WTC11 (cell line): ENCODE data around the gene MCIDAS. TPM values are rescaled to one million over a fixed set of nuclear protein-coding genes. Genes with fewer than 3 reads are reported as not detected.

Source experiments
- ATAC-seq: fragments of 200-7000 bp; cut with Tn5 transposase; 2 replicates; pipeline ENCODE4 v1.10.0; 2021; ENCODE audit warnings: mild to moderate bottlenecking, moderate library complexity
- CTCF ChIA-PET: fragments of 300-600 bp; sonication (Branson Sonifier 250); formaldehyde crosslinking; loops from one replicate; lab custom pipeline; 2021; ENCODE audit warnings: antibody characterized with exemption; lab: Charles Lee
- POLR2A ChIA-PET: fragments of 350-600 bp; sonication (Branson Sonifier 250); formaldehyde crosslinking; loops from one replicate; lab custom pipeline; 2021; ENCODE audit warnings: antibody characterized with exemption; lab: Charles Lee
- DNase-seq: peaks from one replicate; pipeline ENCODE4 v3.0.0; 2021; ENCODE audit warnings: low spot score
- H3K27ac Mint-ChIP-seq: 2 replicates; pipeline ENCODE4 v1.8.0; 2021; ENCODE audit warnings: mixed read lengths
- H3K27me3 Mint-ChIP-seq: 2 replicates; pipeline ENCODE4 v1.8.0; 2021; ENCODE audit warnings: low read depth, mild to moderate bottlenecking, moderate library complexity, mixed read lengths
- H3K36me3 Mint-ChIP-seq: 2 replicates; pipeline ENCODE4 v1.8.0; 2021; ENCODE audit warnings: mixed read lengths
- H3K4me1 Mint-ChIP-seq: 2 replicates; pipeline ENCODE4 v1.8.0; 2022; ENCODE audit warnings: mixed read lengths
- H3K4me3 Mint-ChIP-seq: 2 replicates; pipeline ENCODE4 v1.8.0; 2021; ENCODE audit warnings: mild to moderate bottlenecking, moderate library complexity, mixed read lengths
- H3K9me3 Mint-ChIP-seq: 2 replicates; pipeline ENCODE4 v1.8.0; 2021; ENCODE audit warnings: mixed read lengths
- ARID4B ChIP-seq: sonication (generic); formaldehyde crosslinking; IDR thresholded peaks from 2 replicates; pipeline ENCODE4 v1.8.0; 2023; ENCODE audit warnings: missing genetic modification reagents, mild to moderate bottlenecking, borderline replicate concordance
- ATF2 ChIP-seq: sonication (generic); formaldehyde crosslinking; IDR thresholded peaks from 2 replicates; pipeline ENCODE4 v1.8.1; 2022; ENCODE audit warnings: low read depth, missing genetic modification reagents, borderline replicate concordance
- HMGXB4 ChIP-seq: sonication (generic); formaldehyde crosslinking; IDR thresholded peaks from 2 replicates; pipeline ENCODE4 v1.8.1; 2023; ENCODE audit warnings: mild to moderate bottlenecking, moderate library complexity, missing genetic modification reagents
- NFATC4 ChIP-seq: fragments of 250-450 bp; sonication (Bioruptor Pico); IDR thresholded peaks from 2 replicates; pipeline ENCODE4 v1.9.0; 2021; ENCODE audit warnings: mild to moderate bottlenecking
- PRDM15 ChIP-seq: sonication (generic); formaldehyde crosslinking; IDR thresholded peaks from 2 replicates; pipeline ENCODE4 v1.8.0; 2022; ENCODE audit warnings: missing genetic modification reagents
- RORB ChIP-seq: fragments of 250-450 bp; sonication (Bioruptor Pico); IDR thresholded peaks from 2 replicates; pipeline ENCODE4 v1.9.0; 2021; ENCODE audit warnings: mild to moderate bottlenecking
- SOX15 ChIP-seq: fragments of 250-450 bp; sonication (Bioruptor Pico); IDR thresholded peaks from 2 replicates; pipeline ENCODE4 v1.9.0; 2021; ENCODE audit warnings: mild to moderate bottlenecking
- SP1 ChIP-seq: sonication (generic); formaldehyde crosslinking; conservative IDR thresholded peaks from 2 replicates; pipeline ENCODE4 v1.8.1; 2022; ENCODE audit warnings: missing genetic modification reagents
- USF2 ChIP-seq: sonication (generic); formaldehyde crosslinking; IDR thresholded peaks from 2 replicates; pipeline ENCODE4 v1.8.1; 2023; ENCODE audit warnings: mild to moderate bottlenecking, missing genetic modification reagents, moderate library complexity
- ZNF219 ChIP-seq: sonication (generic); formaldehyde crosslinking; IDR thresholded peaks from 2 replicates; pipeline ENCODE4 v1.8.0; 2023; ENCODE audit warnings: missing genetic modification reagents, mild to moderate bottlenecking, borderline replicate concordance
- ZNF671 ChIP-seq: fragments of 250-450 bp; sonication (Bioruptor Pico); IDR thresholded peaks from 2 replicates; pipeline ENCODE4 v1.8.0; 2021; ENCODE audit warnings: mild to moderate bottlenecking
- ZSCAN18 ChIP-seq: fragments of 250-450 bp; sonication (Bioruptor Pico); IDR thresholded peaks from 2 replicates; pipeline ENCODE4 v2.1.2; 2022; ENCODE audit warnings: mild to moderate bottlenecking, moderate library complexity
- total RNA-seq: library from RNA; stranded (reverse); gene quantifications from 3 replicates; pipeline ENCODE4 v1.2.3, GENCODE V29; 2021

MCIDAS gene
- total RNA-seq, 1 experiment from 2014 or later: 0.20 TPM

- TF ChIP-seq PRDM15: no peak
- TF ChIP-seq ZNF219 (CRISPR knock-in tag): no peak
- no peak for TF ChIP-seq RORB (CRISPR knock-in tag)
- TF ChIP-seq ZNF671 (CRISPR knock-in tag): no peak
Measured at GRCh38 chr5:55187370-55187769, 39.7 kb downstream of the MCIDAS start (continued).

- no peaks in the 10 kb centered on the region for H3K9me3 Mint-ChIP-seq
- CTCF ChIA-PET: no interaction called here
Measured at GRCh38 chr5:55180016-55180415, 47.1 kb downstream of the MCIDAS start.

More at GRCh38 chr5:55180016-55180415, 47.1 kb downstream of the MCIDAS start:
- Mint-ChIP-seq H3K36me3 (no peaks in the 10 kb centered on the region), H3K4me1 (peaks cover 19% of the 10 kb centered on the region), H3K4me3 (no peak overlapping the region), H3K27me3 (peaks cover 98% of the 10 kb centered on the region), H3K27ac (no peak overlapping the region)
- DNase-seq: no peak
- no peak for ATAC-seq
- POLR2A ChIA-PET: no interaction called here
- TF ChIP-seq SOX15 (CRISPR knock-in tag): no peak
- no peak for TF ChIP-seq NFATC4
- TF ChIP-seq SP1 (CRISPR knock-in tag): no peak
- no peak for TF ChIP-seq ATF2
- no peak for TF ChIP-seq HMGXB4 (CRISPR knock-in tag)
- TF ChIP-seq ARID4B (CRISPR knock-in tag): no peak
- TF ChIP-seq USF2 (CRISPR knock-in tag): no peak
- TF ChIP-seq ZSCAN18 (CRISPR knock-in tag): no peak
